ENCODE data around the gene UTP14C. TPM values are rescaled to one million over a fixed set of nuclear protein-coding genes. Genes with fewer than 3 reads are reported as not detected.

Gene UTP14C
- total and polyA plus RNA-seq, 2 donors (not counting 3 experiments of a cell fraction or from before 2014, with no cell fraction given), result 4.1 to 10.9 TPM

GRCh38 chr13:51977625-51978024 is 46.9 kb upstream of the UTP14C start:
- Histone ChIP-seq H3K27me3 (ENCODE audit: control insufficient read depth in 2 of 2, insufficient read depth in 2 of 2, low read length in 2 of 2) (peaks cover 0 to 3% of the 10 kb centered on the region in 2 experiments), H3K9ac (replicated peaks; ENCODE audit: extremely low read depth, insufficient read depth, low read length) (no peak overlapping the region), H3K4me2 (ENCODE audit: insufficient read depth, low read length) (no peak overlapping the region), H3K4me3 (replicated peaks in 1 of 3; ENCODE audit: insufficient read depth in 1 of 3, low read depth in 1 of 3, low read length in 3 of 3) (no peak overlapping the region), H3K79me2 (ENCODE audit: control insufficient read depth, insufficient read depth, low read length) (no peaks in the 10 kb centered on the region), H3K9me1 (replicated peaks; ENCODE audit: control insufficient read depth, extremely low read depth, insufficient read depth, low read length) (no peaks in the 10 kb centered on the region), H3K4me1 (ENCODE audit: control insufficient read depth, extremely low read depth, insufficient read depth, low read length) (no peaks in the 10 kb centered on the region), H3K36me3 (ENCODE audit: control insufficient read depth in 2 of 2, extremely low read depth in 1 of 2, insufficient read depth in 2 of 2, low read length in 2 of 2) (no peaks in the 10 kb centered on the region), H3K9me3 (replicated peaks; ENCODE audit: control insufficient read depth, insufficient read depth, low read length) (no peaks in the 10 kb centered on the region), H2AFZ (ENCODE audit: low read depth, low read length) (no peak overlapping the region), H4K20me1 (replicated peaks; ENCODE audit: control insufficient read depth, extremely low read depth, insufficient read depth, low read length) (no peaks in the 10 kb centered on the region), H3K27ac (ENCODE audit: insufficient read depth, low read depth, low read length) (no peak overlapping the region)
- ChIA-PET POLR2A (no interaction called here), CTCF (interaction anchor here (1.0 kb wide), 1 partner anchor 43 kb away, joined by 3 read pairs; no protein-coding TSS in a partner anchor)
- FAIRE-seq (no peak), DNase-seq (ENCODE audit: low read depth, low spot score) (no peak)
- dilution Hi-C loops (cut with MboI; ENCODE audit: extremely low pct_ligation_motif_present, low sequenced_read_pairs), result no loop called here
- TF ChIP-seq POLR2A (IDR thresholded peaks at IDR 0.05; ENCODE audit: low read depth, low read length) (no peak), JUN (IDR thresholded peaks at IDR 0.05; ENCODE audit: borderline replicate concordance, insufficient read depth, insufficient read length, low read depth) (no peak), POLR2AphosphoS5 (IDR thresholded peaks at IDR 0.05; ENCODE audit: insufficient read depth, low read depth, low read length) (no peak), MYC (IDR thresholded peaks at IDR 0.05; ENCODE audit: low read depth, low read length) (no peak), FOS (IDR thresholded peaks at IDR 0.05; ENCODE audit: borderline replicate concordance, insufficient read depth, low read length) (no peak), EZH2 (IDR thresholded peaks at IDR 0.05; ENCODE audit: borderline replicate concordance, low read depth, low read length, severe bottlenecking) (no peak), GATA2 (IDR thresholded peaks at IDR 0.05; ENCODE audit: insufficient read depth, insufficient read length, low read depth, low read length) (no peak)
- TF ChIP-seq, protein P1, sequence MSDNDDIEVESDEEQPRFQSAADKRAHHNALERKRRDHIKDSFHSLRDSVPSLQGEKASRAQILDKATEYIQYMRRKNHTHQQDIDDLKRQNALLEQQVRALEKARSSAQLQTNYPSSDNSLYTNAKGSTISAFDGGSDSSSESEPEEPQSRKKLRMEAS (IDR thresholded peaks at IDR 0.05; ENCODE audit: insufficient read depth, insufficient read length), result no peak
- TF ChIP-seq, protein P2, sequence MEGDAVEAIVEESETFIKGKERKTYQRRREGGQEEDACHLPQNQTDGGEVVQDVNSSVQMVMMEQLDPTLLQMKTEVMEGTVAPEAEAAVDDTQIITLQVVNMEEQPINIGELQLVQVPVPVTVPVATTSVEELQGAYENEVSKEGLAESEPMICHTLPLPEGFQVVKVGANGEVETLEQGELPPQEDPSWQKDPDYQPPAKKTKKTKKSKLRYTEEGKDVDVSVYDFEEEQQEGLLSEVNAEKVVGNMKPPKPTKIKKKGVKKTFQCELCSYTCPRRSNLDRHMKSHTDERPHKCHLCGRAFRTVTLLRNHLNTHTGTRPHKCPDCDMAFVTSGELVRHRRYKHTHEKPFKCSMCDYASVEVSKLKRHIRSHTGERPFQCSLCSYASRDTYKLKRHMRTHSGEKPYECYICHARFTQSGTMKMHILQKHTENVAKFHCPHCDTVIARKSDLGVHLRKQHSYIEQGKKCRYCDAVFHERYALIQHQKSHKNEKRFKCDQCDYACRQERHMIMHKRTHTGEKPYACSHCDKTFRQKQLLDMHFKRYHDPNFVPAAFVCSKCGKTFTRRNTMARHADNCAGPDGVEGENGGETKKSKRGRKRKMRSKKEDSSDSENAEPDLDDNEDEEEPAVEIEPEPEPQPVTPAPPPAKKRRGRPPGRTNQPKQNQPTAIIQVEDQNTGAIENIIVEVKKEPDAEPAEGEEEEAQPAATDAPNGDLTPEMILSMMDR (IDR thresholded peaks at IDR 0.05; ENCODE audit: extremely low read depth in 1 of 2, insufficient read depth in 1 of 2, low read depth in 1 of 2, low read length in 2 of 2), result no peak
- intact Hi-C loops (cut with micrococcal nuclease), result no loop called here
- no TSS peak for BruUV-seq (replicated peaks)

All from endothelial cell of umbilical vein (primary cell).